ENCODE results near the gene COPS4. TPM values are rescaled to one million over a fixed set of nuclear protein-coding genes. Genes with fewer than 3 reads are reported as not detected.
"Not testable (repeated sequence)": the region's sequence is repeated elsewhere in the genome, so short reads cannot be mapped to it uniquely, and the experiment has no call there.

Gene COPS4
- total RNA-seq, 2 donors from 2014 or later = 28.9 to 29.3 TPM

DNA sequence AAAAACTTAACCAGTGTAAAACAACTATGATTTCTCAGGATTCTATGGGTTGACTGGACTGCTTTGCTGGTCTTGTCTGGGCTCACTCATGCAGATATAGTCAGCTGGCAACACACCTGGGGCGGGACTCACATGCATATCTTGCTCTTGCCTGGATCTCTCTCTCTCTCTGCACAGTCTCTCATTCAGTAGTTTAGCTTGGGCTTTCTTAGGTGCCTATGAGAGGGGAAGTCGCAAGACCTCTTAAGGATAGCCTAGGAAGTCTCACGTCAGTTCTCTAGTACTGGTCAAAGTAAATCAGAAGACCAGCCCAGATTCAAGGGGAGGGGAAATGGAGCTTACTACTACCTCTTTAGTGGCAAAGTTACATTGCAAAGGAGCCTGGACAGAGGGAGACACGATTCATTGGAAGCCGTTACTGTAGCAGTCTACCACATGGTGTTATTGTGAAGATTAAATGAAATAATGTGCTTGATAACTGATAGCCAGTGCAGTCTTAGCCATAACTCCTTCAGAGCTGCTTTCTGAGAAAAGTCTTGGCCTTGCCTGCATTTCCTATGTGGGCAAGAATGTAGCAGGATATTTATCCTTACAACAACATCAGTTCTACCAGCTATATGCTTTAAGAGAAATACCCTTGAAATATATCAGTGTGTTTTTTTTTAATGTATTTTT is 2.1 kb downstream of the COPS4 start:
- H3K9me3 Mint-ChIP-seq = no peaks in the 10 kb centered on the region
- DNase-seq = no peak
- no peak for ATAC-seq (replicated peaks in 1 of 2)
- H3K36me3 Mint-ChIP-seq (ENCODE audit: insufficient read depth in 2 of 2) = peaks cover 0 to 2% of the 10 kb centered on the region in 2 donors
- no peaks in the 10 kb centered on the region for H3K27me3 Mint-ChIP-seq (ENCODE audit: low read depth)
- peak overlapping the region; percentile 96 to 97 for H3K4me3 Mint-ChIP-seq
- peaks cover 39% of the 10 kb centered on the region for H3K4me1 Mint-ChIP-seq (ENCODE audit: low read depth)
- H3K27ac Mint-ChIP-seq = no peak overlapping the region

DNA sequence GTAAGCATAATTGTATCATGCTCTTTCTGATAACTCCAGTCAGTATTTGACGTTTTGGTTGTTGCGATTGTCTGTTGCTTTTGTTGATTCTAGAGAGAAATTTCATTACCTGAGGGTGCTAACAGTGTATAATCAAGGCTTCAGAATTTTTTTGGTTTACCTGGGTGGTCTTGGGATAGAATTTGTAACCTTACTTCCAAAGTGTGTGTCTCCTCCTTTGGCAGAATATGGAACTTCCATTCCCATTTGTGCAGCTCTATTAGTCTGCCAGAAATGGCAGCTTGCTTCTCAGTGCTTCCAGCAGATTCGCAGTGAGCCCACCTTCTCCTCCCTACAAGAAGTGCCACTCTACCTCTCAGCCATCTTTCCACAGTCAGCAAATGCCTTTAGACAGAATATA is 5.3 kb downstream of the COPS4 start:
- no peaks in the 10 kb centered on the region for H3K9me3 Mint-ChIP-seq

DNA sequence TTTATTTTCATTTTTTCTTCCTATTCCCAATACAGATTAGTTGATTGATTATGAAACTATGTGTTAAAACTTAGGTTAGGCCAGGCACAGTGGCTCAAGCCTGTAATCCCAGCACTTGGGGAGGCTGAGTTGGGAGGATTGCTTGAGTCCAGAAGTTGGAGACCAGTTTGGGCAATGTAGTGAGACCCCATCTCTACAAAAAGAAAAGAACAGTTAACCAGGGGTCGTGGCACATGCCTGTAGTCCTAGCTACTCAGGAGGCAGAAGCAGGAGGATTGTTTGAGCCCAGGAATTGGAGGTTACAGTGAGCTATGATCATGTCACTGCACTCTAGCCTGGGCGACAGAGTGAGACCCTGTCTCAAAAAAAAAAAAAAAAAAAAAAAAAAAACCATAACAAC is 8.2 kb downstream of the COPS4 start:
- H3K4me1 Mint-ChIP-seq (ENCODE audit: low read depth) = peaks cover 27% of the 10 kb centered on the region
- DNase-seq; H3K27me3 Mint-ChIP-seq (ENCODE audit: low read depth); H3K9me3 Mint-ChIP-seq; H3K4me3 Mint-ChIP-seq; H3K27ac Mint-ChIP-seq; H3K36me3 Mint-ChIP-seq (ENCODE audit: insufficient read depth in 2 of 2); ATAC-seq (replicated peaks in 1 of 2): not testable (repeated sequence)

More for the DNA sequence above, 5.3 kb downstream of the COPS4 start:
- DNase-seq (no peak), ATAC-seq (replicated peaks in 1 of 2) (no peak)
- Mint-ChIP-seq H3K4me3 (no peak overlapping the region), H3K36me3 (ENCODE audit: insufficient read depth in 2 of 2) (no peaks in the 10 kb centered on the region), H3K27me3 (ENCODE audit: low read depth) (no peaks in the 10 kb centered on the region), H3K27ac (no peak overlapping the region), H3K4me1 (ENCODE audit: low read depth) (peaks cover 48% of the 10 kb centered on the region)

DNA sequence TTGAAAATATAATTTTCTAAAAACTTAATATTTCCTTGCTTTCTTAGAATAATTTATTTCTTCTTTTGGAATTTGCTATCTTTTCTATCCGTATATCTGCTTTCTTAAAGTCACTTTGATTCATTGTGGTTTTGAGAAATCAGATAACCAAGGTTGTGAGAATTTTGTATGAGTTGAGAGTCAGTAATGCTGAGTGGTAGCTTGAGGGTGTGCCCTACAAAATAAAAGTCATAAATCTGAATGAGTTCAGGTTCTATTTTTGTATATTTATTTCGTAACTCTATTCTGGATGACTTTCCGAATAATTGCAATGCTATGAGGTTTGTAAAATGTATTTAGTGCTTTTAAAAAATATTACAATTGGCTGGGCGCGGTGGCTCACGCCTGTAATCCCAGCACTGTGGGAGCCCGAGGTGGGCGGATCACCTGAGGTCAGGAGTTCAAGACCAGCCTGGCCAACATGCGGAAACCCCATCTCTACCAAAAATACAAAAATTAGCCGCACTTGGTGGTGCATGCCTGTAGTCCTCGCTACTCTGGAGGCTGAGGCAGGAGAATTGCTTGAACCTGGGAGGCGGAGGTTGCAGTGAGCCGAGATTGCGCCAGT is 8.9 kb downstream of the COPS4 start:
- ATAC-seq (replicated peaks in 1 of 2) (no peak), DNase-seq (no peak)
- Mint-ChIP-seq H3K36me3 (ENCODE audit: insufficient read depth in 2 of 2) (peaks cover 0 to 1% of the 10 kb centered on the region in 2 donors), H3K27me3 (ENCODE audit: low read depth) (no peaks in the 10 kb centered on the region), H3K27ac (no peak overlapping the region), H3K4me1 (ENCODE audit: low read depth) (peaks cover 23% of the 10 kb centered on the region), H3K9me3 (no peaks in the 10 kb centered on the region), H3K4me3 (no peak overlapping the region)

DNA sequence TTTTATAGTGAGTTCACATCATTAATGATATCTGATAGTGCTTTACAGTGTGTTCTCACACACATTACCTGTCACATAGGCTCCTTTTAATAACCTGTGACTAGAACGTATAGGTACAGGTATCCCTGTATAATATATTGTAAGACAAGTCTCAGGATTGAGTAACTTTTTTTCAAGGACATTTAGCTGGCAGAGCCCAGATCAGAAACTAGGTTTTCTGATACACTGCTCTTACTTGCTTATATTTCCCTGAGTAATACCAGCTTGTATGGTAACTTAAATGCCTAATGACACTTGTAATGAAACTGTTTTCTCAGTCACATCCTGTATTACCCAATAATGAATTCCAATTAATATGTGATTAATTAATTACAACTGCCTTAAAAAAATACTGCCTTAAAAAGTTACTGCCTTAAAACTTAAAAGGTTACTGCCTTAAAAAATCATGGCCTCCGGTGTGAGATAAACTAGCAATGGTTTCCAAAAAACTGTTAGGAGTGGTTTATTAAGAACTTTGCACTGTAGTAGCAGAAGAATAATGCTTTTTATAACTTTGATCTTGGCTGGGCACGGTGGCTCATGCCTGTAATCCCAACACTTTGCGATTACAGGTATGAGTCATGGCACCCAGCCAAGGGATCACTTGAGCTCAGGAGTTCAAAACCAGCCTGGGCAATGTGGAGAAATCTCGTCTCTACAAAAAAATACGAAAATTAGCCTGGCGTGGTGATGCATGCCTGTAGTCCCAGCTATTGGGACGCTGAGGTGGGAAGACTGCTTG is 11.9 kb downstream of the COPS4 start:
- no peak overlapping the region for H3K27ac Mint-ChIP-seq
- ATAC-seq (replicated peaks in 1 of 2) (no peak), DNase-seq (no peak)
- no peaks in the 10 kb centered on the region for H3K27me3 Mint-ChIP-seq (ENCODE audit: low read depth)
- peaks cover 9% of the 10 kb centered on the region for H3K4me1 Mint-ChIP-seq (ENCODE audit: low read depth)
- H3K4me3 Mint-ChIP-seq = no peak overlapping the region
- no peaks in the 10 kb centered on the region for H3K9me3 Mint-ChIP-seq
- H3K36me3 Mint-ChIP-seq (ENCODE audit: insufficient read depth in 2 of 2) = peaks cover 0 to 14% of the 10 kb centered on the region in 2 donors

GRCh38 chr4:83048781-83049180 is 13.8 kb downstream of the COPS4 start:
- H3K9me3 Mint-ChIP-seq; H3K27ac Mint-ChIP-seq; DNase-seq; H3K4me3 Mint-ChIP-seq; H3K27me3 Mint-ChIP-seq (ENCODE audit: low read depth); H3K4me1 Mint-ChIP-seq (ENCODE audit: low read depth); ATAC-seq (replicated peaks in 1 of 2): not testable (repeated sequence)
- peaks cover 0 to 15% of the 10 kb centered on the region in 2 donors for H3K36me3 Mint-ChIP-seq (ENCODE audit: insufficient read depth in 2 of 2)

DNA sequence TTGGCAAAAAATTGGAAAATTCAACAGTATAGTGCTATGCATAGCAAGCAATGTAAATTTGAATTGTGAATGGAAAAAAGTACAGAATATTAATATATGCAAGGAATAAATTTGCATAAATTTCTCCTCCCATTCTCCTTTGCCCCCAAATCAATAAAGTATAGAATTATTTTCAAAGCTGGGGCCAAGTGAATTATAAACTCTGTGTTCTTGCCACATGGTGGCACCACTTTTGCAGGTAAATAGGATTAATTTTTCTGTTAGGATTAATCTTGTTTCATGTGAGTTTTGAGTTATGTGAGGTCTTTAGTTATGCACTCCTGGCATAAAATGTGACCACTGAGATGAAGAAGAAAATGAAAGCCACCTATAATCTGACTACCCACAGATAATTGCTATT is 19.9 kb downstream of the COPS4 start:
- Mint-ChIP-seq H3K27ac (no peak overlapping the region), H3K4me1 (ENCODE audit: low read depth) (no peaks in the 10 kb centered on the region), H3K27me3 (ENCODE audit: low read depth) (no peaks in the 10 kb centered on the region), H3K4me3 (no peak overlapping the region), H3K9me3 (no peaks in the 10 kb centered on the region), H3K36me3 (ENCODE audit: insufficient read depth in 2 of 2) (peaks cover 0 to 12% of the 10 kb centered on the region in 2 donors)
- peak in 1 of 2 donors; percentile 10 for DNase-seq
- ATAC-seq (replicated peaks in 1 of 2) = no peak

DNA sequence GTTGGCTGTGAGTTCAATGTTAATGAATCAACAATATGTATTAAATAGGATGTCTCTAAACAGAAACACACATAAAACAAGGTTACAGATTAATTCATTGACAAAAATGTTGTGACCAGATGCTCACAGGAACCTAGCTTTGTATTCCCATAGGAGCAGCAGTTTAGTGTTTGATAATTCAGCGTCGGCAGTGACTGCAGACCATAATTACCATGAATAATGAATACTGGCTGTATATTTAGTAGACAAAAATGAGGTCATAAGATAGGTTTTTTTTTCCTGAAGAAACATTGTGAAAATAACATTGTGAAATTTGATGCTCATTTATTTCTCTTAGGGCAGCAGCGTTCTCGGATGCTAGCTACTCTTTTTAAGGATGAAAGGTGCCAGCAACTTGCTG is 27.8 kb downstream of the COPS4 start:
- peaks cover 3 to 17% of the 10 kb centered on the region in 2 donors for H3K36me3 Mint-ChIP-seq (ENCODE audit: insufficient read depth in 2 of 2)
- ATAC-seq (replicated peaks in 1 of 2) = no peak
- DNase-seq = no peak
- no peak overlapping the region for H3K27ac Mint-ChIP-seq
- H3K4me3 Mint-ChIP-seq = no peak overlapping the region
- H3K9me3 Mint-ChIP-seq = no peaks in the 10 kb centered on the region
- no peaks in the 10 kb centered on the region for H3K4me1 Mint-ChIP-seq (ENCODE audit: low read depth)
- no peaks in the 10 kb centered on the region for H3K27me3 Mint-ChIP-seq (ENCODE audit: low read depth)

GRCh38 chr4:83065266-83065665 is 30.3 kb downstream of the COPS4 start:
- Mint-ChIP-seq H3K36me3 (ENCODE audit: insufficient read depth in 2 of 2) (peaks cover 7 to 27% of the 10 kb centered on the region in 2 donors), H3K9me3 (no peaks in the 10 kb centered on the region), H3K4me3 (no peak overlapping the region), H3K27ac (no peak overlapping the region), H3K27me3 (ENCODE audit: low read depth) (no peaks in the 10 kb centered on the region), H3K4me1 (ENCODE audit: low read depth) (no peaks in the 10 kb centered on the region)
- ATAC-seq (replicated peaks in 1 of 2) (no peak), DNase-seq (no peak)

DNA sequence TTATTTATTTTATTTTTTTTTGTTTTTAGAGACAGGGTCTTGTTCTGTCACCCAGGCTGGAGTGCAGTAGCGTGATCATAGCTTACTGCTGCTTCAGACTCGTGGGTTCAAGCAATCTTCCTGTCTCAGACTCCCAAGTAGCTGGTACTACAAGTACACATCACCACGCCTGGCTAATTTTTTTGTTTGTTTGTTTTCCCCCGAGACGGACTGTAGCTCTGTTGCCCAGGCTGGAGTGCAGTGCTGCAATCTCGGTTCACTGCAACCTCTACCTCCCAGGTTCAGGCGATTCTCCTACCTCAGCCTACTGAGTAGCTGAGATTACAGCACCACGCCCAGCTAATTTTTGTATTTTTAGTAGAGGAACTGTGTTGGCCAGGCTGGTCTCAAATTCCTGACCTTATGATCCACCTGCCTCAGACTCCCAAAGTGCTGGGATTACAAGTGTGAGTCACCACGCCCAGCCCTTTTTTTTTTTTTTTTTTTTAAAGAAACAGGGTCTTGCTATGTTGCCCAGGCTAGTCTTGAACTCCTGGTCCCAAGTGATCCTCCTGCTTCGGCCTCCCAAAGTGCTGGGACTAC is 32.2 kb downstream of the COPS4 start:
- H3K9me3 Mint-ChIP-seq = no peaks in the 10 kb centered on the region
- no peak overlapping the region for H3K4me3 Mint-ChIP-seq
- DNase-seq = no peak
- H3K27me3 Mint-ChIP-seq (ENCODE audit: low read depth) = no peaks in the 10 kb centered on the region
- no peak for ATAC-seq (replicated peaks in 1 of 2)
- H3K4me1 Mint-ChIP-seq (ENCODE audit: low read depth) = no peaks in the 10 kb centered on the region
- no peak overlapping the region for H3K27ac Mint-ChIP-seq
- peaks cover 7 to 24% of the 10 kb centered on the region in 2 donors for H3K36me3 Mint-ChIP-seq (ENCODE audit: insufficient read depth in 2 of 2)

DNA sequence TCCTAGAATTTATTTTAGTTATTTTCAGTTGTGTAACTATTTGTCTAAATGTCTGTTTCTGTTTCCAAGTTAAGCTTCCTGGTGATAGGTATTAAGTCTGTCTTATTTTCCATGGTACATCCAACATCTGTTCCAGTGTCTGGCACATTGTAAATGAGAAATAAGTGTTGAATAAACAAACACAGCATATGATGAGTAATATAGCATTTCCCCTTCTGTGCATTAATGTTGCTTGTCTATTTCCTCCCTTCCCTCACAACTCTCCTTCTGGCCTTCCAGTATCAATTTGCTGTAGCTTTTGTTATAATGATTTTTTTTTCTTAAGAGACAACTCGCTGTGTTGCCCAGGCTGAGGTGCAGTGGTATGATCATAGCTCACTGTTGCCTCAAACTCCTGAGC is 36.1 kb downstream of the COPS4 start:
- H3K27ac Mint-ChIP-seq = peak overlapping the region; percentile 52
- DNase-seq (no peak), ATAC-seq (replicated peaks in 1 of 2) (no peak)
- H3K4me1 Mint-ChIP-seq (ENCODE audit: low read depth) = peaks cover 13% of the 10 kb centered on the region
- peaks cover 8 to 24% of the 10 kb centered on the region in 2 donors for H3K36me3 Mint-ChIP-seq (ENCODE audit: insufficient read depth in 2 of 2)
- H3K9me3 Mint-ChIP-seq = no peaks in the 10 kb centered on the region
- no peaks in the 10 kb centered on the region for H3K27me3 Mint-ChIP-seq (ENCODE audit: low read depth)
- H3K4me3 Mint-ChIP-seq = no peak overlapping the region

- Mint-ChIP-seq H3K4me1 (ENCODE audit: low read depth) (peaks cover 17% of the 10 kb centered on the region), H3K36me3 (ENCODE audit: insufficient read depth in 2 of 2) (peaks cover 11 to 18% of the 10 kb centered on the region in 2 donors), H3K4me3 (peak overlapping the region; percentile 22 to 58), H3K27me3 (ENCODE audit: low read depth) (no peaks in the 10 kb centered on the region), H3K27ac (peak overlapping the region; percentile 22), H3K9me3 (no peaks in the 10 kb centered on the region)
- ATAC-seq (replicated peaks in 1 of 2) (peak; percentile 92 to 95), DNase-seq (peak; percentile 70 to 71)
Measured at GRCh38 chr4:83074086-83074704, 39.2 kb downstream of the COPS4 start.

- ATAC-seq (replicated peaks in 1 of 2) (peak; percentile 62 to 67), DNase-seq (peak; percentile 62 to 65)
- not testable (repeated sequence) for H3K27ac Mint-ChIP-seq; H3K27me3 Mint-ChIP-seq (ENCODE audit: low read depth); H3K9me3 Mint-ChIP-seq; H3K4me3 Mint-ChIP-seq
- H3K4me1 Mint-ChIP-seq (ENCODE audit: low read depth) = peaks cover 17% of the 10 kb centered on the region
- H3K36me3 Mint-ChIP-seq (ENCODE audit: insufficient read depth in 2 of 2) = peaks cover 10 to 17% of the 10 kb centered on the region in 2 donors
Measured at GRCh38 chr4:83074783-83075182, 39.8 kb downstream of the COPS4 start.

Data from activated T-cell treated with anti-CD3 and anti-CD28 coated beads, Interleukin-2, amount 50 U/mL, for 72 hours (primary cell).